NCI-H1092 treated with DMSO at 0.1 percent for 48 hours (cell line): ENCODE measurements around the gene FBXL19.
A peak's percentile ranks its signal among the peaks of the same experiment; 100 is the strongest.

Source experiments
- DNase-seq: peaks from one replicate; lab custom pipeline; 2025; lab: John Stamatoyannopoulos, UW

FBXL19 gene

DNA sequence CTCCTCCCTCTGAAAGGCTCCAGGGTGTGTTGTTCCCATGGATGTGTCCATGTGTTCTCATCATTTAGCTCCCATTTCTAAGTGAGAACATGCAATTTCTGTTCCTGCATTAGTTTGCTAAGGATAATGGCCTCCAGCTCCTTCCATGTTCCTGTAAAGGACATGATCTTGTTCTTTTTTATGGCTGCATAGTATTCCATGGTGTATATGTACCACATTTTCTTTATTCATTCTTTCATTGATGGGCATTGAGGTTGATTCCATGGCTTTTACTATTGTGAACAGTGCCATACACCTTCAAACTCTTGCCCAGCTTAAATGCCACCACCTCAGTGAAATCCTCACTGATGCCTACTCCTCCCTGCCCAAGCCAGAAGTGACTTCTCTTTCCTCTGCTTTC is 21.0 kb downstream of the FBXL19 start:
- no peak for DNase-seq

DNA sequence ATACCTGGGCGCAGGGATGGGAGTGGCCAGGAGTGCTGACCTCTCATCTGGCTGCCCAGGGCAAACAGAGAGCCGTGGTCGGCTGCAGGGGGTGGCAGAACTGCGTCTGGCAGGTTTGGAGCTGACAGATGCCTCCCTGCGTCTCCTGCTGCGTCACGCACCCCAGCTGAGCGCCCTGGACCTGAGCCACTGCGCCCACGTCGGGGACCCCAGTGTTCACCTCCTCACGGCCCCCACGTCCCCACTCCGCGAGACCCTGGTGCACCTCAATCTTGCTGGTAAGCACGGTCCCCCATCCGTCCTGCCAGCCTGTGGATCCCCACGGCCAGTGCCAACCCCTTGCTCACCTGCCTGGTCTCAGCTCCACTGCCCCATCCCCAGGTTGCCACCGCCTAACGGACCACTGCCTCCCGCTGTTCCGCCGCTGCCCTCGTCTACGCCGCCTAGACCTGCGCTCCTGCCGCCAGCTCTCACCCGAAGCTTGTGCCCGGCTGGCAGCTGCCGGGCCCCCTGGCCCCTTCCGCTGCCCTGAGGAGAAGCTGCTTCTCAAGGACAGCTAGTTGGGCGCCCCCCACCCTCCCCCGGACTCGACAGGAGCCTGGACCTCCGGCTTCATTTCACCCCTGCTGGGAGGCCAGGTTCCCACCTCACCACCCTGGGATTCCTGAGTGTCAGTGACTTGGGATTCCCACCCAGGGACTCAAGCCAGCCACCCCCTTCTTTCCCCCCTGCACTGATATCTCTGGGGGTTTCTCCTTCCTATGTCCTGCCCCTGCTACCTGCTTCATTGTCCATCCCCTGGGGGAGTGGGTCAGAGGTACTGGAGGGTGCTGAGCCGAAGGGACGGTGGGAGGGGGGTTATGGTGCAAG is 23.5 kb downstream of the FBXL19 start:
- DNase-seq: no peak

DNA sequence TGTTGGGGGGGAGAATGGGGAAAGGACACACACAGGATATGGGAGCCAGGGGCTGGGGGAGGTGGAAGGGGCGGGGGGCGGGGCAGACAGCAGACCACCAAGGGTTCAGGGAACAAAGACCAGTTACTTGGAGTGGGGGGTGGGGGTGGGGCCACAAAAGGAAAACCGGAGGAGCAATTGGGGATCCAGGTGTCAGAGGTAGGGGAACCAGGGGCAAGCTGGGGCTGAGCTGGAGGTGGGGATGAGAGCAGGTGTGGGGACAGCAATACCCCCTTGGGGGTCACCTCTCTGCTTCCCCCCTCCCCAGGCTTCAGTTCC is 24.1 kb downstream of the FBXL19 start:
- no peak for DNase-seq

DNA sequence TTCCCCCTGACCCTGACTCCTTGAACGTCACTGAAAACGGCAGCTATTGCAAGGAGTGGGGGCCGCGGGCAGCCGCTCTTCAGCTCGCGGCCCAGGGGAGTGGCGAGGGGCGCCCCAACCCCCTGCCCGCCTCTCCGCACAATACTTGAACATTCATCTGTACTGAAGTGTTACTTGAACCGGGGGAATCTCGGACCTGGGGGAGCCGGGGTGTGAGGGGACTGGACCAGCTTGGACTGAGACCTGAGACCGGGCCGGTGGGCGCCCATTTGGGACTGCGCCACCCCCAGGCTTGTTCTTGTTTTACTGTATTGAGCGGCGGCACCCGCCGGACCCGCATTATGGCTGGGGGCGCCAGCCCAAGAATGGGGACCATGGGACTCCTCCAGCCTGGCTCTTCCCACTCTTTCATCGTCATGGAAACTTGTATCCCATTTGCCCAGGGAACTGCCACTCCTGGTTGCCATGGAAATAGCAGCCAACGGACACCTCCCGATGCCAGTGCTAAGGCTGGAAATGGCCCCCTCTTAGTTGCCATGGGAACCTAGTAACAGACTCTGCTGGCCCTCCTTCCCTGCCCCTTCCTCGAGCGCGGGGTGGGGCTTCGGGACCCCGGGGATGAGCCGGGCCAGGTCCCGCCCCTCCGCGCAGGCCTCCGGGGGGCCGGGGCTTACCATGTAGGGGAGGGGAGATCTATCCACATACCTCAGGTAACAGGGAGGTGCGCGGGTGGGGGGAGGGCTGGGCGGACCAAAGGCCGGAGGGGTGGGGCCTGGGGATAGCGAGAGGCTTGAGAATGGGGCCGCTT is 24.7 kb downstream of the FBXL19 start:
- DNase-seq: no peak

GRCh38 chr16:30948667-30949649 is 25.6 kb downstream of the FBXL19 start, which contains the start of gene ORAI3:
TSS of gene ORAI3 (plus strand) at chr16:30949068. CDS start at chr16:30949290, 222 bp downstream.
- DNase-seq: no peak

DNA sequence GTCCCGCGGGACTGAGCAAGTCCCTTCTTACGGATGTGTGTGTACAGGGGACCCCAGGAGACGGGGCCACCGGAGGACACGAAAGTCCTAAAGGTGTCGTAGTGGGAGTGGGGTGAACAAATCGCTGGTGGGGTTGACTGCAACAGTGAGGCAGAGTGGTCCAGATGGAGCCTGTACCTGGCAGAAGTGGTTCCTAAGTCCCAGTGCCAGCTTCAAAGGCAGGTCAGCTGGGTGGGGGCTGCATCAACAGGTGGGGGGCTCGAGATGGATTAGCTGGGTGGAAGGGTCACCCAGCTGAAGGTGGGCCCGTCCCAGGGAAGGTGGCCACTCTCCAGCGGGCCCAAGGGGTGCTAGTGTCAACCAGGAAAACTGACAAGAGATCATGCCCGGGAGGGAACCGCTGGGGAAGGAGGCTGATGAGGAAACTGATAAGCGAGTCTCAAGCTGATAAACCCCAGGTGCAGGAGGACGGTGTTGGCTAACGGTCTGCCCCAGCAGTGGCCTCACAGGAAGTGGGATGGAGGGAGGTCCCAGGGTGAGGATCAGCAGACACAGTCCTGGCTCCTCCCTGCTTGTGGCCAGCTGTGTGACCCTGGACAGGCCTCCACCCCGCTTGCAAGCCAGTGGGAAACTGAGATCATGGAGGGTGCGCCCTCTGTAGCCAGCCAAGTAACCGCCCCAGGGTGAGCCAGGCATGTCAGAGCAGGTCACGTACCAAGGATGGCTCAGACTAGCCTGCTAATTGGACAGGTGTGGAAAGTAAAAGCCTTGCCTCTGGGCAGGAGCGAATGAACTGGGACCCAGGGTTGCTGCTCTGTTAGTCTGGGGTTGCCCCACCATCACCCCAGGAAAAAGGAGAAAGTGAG is 26.5 kb downstream of the FBXL19 start:
- DNase-seq: no peak

DNA sequence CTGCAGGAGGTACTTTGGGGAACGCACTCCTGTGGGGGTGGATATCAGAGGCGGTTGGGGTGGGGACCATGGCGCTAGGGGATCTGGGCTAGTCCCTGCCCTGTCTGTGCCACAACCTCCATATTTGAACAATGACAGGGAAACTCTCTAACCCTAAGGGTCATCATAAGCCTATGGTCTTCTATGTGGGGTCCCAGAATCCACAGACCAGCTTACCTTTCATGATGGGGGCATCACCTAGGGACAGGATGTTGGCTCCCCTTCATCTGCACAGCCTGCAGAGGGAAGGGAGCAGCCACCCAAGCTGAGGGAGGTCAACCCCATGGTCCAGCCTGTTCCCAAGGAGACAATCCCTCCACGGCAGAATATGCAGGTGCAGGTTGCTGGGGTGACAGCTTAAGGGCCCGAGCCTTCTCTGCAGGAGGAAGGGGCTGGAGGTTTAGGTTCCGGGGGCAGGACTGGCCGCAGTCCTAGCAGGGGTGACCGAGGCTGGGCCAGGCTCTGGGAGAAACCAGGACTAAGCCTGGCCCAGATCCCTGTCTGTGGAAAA is 27.2 kb downstream of the FBXL19 start:
- DNase-seq: no peak

DNA sequence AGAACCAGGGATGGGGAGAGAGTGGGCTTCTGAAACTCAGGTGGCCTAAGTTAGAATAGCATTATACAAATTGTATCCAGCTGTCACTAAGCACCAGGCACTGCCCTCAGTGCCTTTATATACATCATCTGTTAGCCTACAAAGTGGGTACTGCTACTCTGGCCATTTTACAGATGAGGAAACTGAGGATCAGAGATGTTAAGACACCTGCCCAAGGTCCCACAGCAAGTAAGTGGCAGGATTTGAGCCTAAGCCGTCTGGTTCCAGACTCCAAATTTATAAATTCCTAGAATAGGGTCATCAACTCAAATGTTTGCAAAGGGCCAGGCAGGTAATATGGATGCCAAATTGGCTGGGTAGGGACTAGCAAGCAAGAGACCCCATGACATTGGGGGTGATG is 27.8 kb downstream of the FBXL19 start:
- no peak for DNase-seq

DNA sequence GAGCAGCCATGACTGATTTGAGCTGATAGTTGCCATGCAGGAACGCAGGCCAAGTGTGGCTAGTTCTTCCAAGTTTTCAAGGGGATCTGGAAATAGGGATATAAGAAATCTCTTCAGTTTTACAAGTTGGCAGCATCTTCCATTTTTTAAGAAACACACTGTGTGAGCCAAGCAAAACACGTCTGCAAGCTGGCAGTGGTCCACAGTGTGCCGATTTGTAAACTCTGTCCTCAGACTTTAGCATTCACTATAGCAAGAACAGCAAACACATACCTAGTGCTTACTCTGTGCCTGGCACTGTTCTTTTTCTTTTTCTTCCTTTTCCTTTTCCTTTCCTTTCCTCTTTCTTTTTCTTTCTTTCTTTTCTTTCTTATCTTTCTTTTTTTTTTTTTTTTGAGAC is 28.4 kb downstream of the FBXL19 start:
- DNase-seq: no peak

- no peak for DNase-seq
These were observed 29.7 kb downstream of the FBXL19 start for GRCh38 chr16:30953111-30953510.

- DNase-seq: peak; percentile 71
These were observed 30.2 kb downstream of the FBXL19 start for GRCh38 chr16:30953511-30954124.

GRCh38 chr16:30954993-30955392 is 31.6 kb downstream of the FBXL19 start:
- DNase-seq: no peak

DNA sequence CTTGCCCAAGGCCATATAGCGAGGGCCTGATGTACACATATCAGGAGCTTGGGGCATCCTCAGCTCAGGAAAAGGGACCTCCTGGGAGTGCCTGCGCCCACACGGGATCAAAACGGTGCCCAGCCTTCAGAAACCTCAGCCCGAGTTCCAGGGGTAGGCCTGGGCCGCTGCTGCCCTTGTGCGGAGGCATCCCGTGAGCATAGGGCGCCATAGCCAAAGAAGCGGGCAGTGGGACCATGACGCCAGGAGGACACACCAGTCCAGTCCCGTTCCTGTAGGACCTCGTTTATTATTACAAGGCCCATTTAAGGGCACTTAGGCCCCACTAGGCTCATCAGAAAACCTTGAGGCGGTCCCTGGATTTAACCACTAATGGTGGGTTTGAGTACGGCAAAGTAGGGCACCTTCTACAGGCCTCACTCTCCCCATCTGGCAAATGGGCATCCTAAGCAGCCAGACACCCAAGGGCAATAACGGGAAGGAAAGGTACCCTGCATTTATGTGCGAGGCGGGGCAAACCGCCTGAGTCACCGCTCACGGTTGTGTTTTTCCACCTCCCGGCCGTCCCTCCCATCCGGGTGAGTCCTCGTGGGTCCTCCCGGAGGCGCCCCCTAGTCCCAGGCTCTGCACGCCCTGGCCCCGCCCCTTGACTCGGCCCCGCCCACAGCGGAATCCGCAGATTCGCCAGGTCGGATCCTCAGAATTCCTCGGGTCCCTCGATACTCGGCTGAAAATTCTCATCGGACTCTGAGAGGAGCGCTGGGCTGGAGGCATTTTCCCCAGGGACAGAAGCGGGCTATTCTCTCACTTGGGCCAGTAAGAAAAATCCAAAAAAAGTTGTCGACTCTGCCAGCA is 33.5 kb downstream of the FBXL19 start:
- DNase-seq: peak; percentile 79

DNA sequence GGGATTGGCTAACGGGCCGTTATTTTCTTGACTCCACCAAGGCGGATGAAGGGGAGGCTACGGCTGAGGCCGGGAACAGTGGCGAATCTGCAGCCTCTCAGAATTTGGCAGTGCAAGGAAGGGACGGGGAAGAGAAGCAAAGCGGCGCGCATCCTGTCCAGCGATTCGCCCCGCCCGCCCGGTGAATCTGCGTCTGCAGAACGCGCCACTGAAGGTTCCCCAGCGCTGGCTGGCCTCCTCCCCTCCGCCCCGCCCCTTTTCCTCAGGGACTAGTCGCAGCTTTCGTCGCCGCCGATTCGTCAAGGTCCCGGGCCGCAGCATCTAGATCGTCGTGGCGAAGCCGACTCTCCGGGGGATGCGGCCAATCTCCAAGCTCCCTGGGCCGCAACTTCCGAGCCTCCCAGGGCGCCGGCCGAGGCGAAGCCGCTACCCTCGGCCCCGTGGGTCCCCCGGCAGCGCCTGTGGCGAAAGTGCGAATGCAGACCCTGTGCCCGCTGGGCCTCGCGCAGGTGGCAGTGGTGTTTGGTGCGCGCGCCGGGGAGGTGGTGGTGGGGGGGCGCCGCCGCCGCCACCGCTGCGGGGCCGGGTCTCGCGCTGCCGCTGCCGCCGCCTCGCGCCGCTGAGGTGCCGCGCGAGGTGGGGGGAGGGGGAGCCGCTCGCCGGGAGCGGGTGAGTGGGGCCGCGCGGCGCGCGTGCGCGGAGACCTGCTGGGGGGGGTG is 34.2 kb downstream of the FBXL19 start, which contains the start of gene SETD1A:
SETD1A (plus strand) TSS at position 299 of the 719 bp plus-strand sequence. CDS start 978 bp downstream, outside the sequence.
- DNase-seq: peak; percentile 88

GRCh38 chr16:30958175-30959079 is 35.1 kb downstream of the FBXL19 start:
- peak; percentile 52 for DNase-seq

- no peak for DNase-seq
These were observed 38.0 kb downstream of the FBXL19 start for GRCh38 chr16:30961384-30961783.

DNA sequence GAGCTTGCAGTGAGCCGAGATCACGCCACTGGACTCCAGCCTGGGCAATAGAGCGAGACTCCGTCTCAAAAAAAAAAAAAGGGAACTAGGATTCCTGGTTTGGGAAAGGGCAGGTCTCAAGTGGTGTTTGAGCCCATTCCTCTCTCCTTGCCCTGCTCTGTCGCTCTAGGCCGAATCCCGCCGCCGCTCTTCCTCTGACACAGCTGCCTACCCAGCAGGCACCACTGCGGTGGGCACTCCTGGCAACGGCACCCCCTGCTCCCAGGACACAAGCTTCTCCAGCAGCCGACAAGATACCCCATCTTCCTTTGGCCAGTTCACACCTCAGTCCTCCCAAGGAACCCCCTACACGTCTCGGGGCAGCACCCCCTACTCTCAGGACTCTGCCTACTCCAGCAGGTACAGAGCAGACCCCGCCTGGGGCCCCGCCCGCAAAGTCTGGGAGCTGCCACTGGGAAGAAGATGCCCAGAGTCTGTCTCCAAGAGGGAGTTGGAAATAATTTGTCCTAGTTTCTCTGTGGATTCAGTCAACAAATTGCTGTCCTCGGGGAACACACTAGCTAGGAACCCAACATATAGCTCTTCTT is 40.6 kb downstream of the FBXL19 start:
- DNase-seq: no peak
